ENCODE data around the gene KIAA1549.
"Not testable (repeated sequence)": the region's sequence is repeated elsewhere in the genome, so short reads cannot be mapped to it uniquely, and the experiment has no call there.

KIAA1549 gene

GRCh38 chr7:138843632-138844580 lies 137.3 kb downstream of the KIAA1549 start:
- no peak for DNase-seq

DNA sequence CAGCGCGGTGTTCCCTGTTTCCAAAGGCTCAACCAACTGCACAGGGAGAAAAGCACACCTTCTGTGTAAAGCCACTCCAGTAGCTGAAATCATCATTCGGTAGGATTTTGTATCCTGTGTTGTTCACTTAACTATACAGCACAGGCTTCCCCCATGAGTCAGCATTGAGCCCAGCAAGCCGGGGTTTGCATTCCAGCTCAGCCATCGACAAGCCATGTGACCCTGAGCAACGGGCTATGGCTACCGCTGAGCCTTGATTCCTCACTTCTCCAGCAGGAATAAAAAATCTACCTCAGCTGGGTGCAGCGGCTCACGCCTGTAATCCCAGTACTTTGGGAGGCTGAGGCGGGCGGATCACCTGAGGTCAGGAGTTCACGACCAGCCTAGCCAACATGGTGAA lies 139.1 kb downstream of the KIAA1549 start:
- DNase-seq, result no peak

GRCh38 chr7:138838166-138838565 lies 143.0 kb downstream of the KIAA1549 start:
- no peak for DNase-seq

DNA sequence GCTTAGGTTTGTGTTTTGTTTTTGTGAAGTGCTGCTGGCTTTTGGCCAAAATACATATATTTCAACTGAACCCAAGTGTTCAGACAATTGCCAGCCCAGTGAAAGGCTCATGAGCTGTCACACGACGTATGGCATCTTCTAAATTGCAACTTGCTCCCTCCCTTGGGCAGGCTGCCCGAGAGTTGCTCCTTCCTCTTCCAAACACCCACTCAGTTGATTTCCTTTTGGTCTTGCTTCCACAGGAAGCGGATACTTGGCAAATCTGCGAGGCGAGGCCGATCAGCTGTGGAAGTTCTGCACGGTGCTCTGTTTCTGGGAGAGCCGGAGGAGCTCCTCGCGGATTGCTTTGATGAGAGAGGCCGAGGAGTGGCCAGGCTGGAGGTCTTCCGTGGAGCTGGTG lies 143.6 kb downstream of the KIAA1549 start:
- no peak for DNase-seq

GRCh38 chr7:138835087-138835486 lies 146.1 kb downstream of the KIAA1549 start:
- DNase-seq, result no peak

DNA sequence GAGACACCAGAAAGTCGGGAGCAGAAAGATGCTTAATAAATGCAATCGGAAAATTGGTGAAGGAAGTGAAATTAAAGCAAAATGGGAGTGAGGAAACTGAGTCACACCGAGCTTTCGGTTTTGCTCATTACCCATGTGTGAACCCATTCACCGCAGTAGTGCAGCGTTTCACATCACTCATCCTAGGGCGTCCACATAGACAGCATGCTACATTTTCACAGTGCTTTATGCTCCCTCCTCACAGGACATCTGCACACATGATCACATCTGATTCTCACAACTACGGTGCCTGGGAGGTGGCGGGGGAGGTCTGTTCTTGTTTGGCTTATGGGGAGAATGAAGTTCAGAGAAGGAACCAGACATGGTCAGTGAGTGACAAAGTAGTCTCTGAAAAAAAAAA lies 146.6 kb downstream of the KIAA1549 start:
- no peak for DNase-seq

DNA sequence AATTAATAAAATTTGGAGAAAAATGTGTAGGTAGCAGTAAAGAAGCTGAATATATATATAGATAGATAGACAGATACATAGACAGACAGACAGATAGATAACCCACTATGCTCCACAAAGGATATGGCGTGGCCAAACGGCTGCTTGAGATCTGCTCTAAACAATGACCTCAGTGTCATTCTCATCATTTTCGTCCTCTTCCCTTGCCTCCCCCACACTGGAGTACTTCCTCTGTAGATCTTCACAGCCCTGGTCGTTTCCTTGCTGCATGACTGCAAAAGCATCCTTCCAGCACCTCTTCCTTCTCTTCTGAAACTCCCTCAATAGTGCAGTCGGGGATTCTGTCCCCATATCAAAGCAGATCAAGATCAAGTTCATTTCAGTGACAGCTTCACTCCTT lies 147.6 kb downstream of the KIAA1549 start:
- no peak for DNase-seq

DNA sequence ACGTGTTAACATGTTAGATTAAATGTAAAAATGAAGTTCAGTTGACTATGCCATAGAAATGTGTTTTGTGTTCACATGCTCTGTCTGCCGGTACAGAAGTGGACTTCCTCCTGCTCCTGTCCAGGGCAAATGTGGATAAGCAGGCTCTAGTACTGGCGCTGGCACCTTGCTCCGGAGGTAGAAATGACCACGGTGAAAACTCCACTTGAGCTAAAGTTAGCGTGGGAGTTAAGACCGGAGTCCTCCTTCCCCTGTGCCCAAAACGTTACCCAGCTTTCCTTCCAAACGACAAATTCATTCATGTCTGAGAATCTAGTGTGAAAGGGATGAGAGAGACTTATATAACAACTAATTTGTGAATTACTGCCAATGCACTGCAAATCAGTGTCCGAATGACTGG lies 148.2 kb downstream of the KIAA1549 start:
- DNase-seq, result no peak

DNA sequence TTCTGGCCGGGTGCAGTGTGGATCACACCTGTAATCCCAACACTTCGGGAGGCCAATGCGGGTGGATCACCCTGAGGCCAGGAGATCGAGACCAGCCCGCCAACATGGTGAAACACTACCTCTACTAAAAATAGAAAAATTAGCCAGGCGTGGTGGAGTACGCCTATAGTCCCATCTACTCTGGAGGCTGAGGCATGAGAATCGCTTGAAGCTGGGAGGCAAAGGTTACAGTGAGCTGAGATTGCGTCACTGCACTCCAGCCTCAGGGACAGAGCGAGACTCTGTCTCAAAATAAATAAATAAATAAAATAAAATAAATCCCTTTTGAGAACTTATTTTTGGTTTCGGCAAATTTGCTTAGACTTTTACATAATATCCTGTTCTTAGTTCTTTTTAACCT lies 151.9 kb downstream of the KIAA1549 start:
- no peak for DNase-seq

- no peak for DNase-seq
Observed at GRCh38 chr7:138828302-138828701, 152.9 kb downstream of the KIAA1549 start.

GRCh38 chr7:138825049-138825721 lies 156.0 kb downstream of the KIAA1549 start:
- DNase-seq, result no peak

DNA sequence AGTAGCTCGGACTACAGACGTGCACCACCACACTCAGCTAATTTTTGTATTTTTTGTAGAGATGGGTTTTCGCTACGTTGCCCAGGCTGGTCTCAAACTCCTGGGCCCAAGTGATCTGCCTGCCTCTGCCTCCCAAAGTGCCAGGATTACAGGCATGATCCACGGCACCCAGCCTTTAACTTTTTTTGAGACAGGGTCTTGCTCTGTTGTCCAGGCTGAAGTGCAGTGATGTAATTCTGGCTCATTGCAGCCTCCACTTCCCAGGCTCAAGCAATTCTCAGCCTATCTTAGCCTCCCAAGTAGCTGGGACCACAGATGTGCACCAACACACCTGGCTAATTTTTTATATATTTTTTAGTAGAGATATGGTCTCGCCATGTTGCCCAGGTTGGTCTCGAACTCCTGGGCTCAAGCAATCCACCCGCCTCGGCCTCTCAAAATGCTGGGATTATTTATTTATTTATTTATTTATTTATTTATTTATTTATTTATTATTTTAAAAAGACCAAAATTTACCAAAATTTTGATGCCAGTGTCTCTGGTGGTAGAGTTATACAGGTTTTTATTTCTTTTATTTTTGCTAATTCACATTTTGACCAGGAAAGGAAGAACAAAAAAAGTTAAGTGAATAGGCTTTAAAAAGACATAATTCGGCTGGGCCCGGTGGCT lies 158.2 kb downstream of the KIAA1549 start:
- no peak for DNase-seq

GRCh38 chr7:138821912-138822311 lies 159.3 kb downstream of the KIAA1549 start:
- no peak for DNase-seq

DNA sequence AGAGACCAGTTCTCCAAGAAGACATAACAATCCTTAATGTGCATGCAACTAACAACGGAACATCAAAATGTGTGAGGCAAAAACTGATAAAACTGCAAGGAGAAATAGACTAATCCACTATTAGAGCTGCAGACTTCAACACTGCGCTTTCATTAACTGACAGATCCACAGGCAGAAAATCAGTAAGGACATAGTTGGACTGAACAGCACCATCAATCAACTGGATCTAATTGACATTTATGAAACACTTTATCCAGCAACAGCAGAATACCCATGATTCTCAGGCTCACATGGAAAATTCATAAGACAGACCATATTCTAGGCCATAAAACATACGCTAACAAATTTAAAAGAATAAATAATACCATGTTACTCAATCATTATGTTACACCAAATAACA lies 161.6 kb downstream of the KIAA1549 start:
- DNase-seq, result no peak

GRCh38 chr7:138816650-138817049 lies 164.5 kb downstream of the KIAA1549 start:
- no peak for DNase-seq

- DNase-seq, result no peak
Observed at GRCh38 chr7:138814816-138815332, 166.3 kb downstream of the KIAA1549 start.

DNA sequence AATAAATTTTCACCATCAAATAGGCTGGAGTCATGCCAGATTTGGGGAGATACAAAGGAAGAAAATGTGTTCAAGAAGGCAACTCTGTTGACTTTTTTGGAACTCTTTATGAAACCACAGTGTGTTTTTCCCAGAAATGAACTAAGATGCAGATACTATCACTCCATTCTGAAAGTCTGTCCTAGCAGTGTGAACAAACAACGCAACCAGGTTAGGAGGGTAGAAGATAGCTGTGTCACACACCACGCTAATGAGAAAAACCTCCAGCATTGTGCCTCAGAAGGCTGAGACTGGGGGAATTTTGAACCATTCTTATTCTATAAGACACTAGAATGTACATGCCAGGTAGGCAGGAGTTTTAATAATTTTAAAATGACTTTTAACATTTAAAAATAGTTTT lies 167.2 kb downstream of the KIAA1549 start:
- DNase-seq, result no peak

GRCh38 chr7:138811327-138811726 lies 169.9 kb downstream of the KIAA1549 start:
- not testable (repeated sequence) for DNase-seq

DNA sequence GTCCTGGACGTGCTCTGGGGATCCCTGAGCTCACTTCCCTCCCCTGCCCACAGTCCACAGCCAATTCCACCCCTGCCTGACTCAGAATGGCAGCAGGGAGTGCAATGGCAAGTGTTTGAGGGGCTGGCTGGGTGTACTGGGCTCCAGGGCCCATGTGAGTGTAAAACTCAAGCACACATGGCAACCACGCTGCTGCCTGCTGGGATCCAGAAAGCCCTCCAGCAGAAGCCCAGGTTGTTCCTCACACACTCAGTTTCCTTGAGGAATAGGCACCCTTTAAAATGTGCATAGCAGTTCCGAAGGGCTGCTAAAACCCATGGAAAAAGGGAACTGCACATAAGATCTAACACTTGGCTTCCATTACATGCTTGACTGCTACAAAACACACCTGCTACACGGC lies 171.8 kb downstream of the KIAA1549 start:
- DNase-seq, result no peak

DNA sequence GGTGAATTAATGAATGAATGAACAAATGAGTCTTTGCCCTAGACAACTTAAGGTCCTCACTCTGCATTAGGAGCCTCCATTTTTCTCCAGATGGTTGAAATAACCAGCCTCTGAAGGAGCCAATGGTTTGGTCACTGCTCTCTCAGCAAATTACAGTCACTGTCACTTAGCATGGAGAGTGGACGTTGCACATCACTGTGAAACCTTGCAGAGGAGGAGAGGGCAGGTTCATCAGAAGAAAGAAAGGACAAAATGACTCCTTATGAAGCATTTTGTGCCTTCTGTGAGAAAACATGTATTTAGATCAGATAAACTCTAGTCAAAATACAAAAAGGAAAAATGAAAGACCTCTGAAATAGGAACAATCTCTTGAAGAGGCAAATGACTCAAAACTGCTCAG lies 176.6 kb downstream of the KIAA1549 start:
- DNase-seq, result no peak

DNA sequence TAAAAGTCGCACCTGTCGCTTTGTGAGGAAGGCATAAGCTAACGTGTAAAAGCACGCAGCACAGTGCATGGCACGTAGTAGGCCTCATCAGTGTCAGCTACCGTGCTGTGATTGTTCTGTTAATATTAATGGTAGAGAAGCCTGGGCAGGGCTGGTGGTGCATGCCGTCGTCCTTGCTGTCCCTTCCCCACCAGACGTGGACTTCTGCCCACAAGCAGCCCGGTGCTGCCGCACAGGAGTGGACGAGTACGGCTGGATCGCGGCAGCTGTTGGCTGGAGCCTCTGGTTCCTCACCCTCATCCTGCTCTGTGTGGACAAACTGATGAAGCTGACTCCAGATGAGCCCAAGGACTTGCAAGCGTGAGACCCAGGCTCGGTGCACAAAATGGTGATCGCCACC lies 178.5 kb downstream of the KIAA1549 start:
- no peak for DNase-seq

DNA sequence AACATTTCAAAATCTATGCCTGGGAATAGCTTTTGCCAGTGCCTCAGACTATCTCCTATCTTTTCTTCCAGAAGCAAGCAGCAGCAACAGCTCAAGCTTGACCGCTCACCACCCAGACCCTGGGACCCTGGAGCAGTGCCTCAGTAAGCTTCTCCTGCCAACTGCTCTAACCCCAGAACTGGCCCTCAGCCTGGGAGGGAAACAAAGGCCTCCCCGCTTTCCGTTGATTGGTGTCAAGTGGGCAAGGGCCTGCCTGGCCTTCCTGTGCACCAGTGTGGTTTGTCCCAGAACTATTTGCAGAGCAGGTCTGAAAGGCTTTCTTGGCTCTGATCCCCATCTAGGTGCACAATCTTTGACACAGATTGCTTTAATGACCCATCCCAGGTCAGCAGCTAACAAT lies 179.9 kb downstream of the KIAA1549 start:
- no peak for DNase-seq

DNA sequence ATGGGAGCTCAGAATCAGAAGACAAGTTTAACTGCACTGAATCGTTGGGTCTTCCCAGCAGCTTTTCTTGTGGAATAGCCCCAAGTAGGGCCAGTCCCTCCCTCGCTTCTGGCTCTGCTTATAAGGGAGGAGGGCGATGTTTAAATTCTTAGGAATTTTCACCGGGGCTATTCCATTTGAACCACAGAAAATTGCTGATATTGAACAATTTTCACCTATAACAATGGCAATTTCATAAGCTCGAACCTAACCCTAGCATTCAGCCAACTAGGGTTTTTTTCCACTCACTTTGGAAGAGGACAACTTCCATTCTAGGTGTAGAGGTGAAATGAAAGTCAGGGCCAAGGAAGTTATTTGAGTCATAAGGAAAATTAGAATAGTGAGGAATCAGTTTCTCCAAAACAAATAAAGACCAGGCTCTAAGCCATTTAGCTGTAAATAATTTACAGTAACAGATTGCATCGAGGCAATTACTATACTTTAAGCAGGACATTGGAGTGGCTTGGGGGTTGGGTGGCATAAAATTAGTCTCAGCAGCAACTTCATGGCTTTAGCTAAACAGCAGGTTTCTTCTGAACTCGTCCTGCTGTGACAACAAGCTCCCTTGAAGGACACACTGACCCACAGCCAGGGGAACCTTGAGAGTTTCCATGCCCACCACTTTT lies 181.7 kb downstream of the KIAA1549 start:
- no peak for DNase-seq
